Measurements from ENCODE around the gene PUM2. TPM values are rescaled to one million over a fixed set of nuclear protein-coding genes. Genes with fewer than 3 reads are reported as not detected.
"Not testable (repeated sequence)": the region's sequence is repeated elsewhere in the genome, so short reads cannot be mapped to it uniquely, and the experiment has no call there.

PUM2 gene
- total and polyA plus RNA-seq, 9 donors: 40.5 to 69.6 (median 55.2) TPM

DNA sequence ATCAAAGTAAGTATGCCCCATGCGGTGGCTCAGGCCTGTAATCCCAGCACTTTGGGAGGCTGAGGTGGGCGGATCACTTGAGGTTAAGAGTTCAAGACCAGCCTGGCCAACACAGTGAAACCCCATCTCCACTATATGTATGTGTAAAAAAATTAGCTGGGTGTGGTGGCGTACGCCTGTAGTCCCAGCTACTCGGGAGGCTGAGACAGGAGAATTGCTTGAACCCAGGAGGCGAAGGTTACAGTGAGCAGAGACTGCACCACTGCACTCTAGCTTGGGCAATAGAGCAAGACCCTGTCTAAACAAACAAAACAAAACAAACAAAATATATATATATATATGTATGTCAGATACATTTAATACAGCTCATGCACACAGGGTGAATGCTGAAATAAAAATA, 82.3 kb downstream of the PUM2 start:
- WGBS (ENCODE audit: insufficient coverage): no CpG with 5 or more reads among the region's 6 CpGs
- H3K4me3 ChIP-seq (ENCODE audit: low read length); H3K27ac ChIP-seq (ENCODE audit: low read length); H3K9me3 ChIP-seq (replicated peaks; ENCODE audit: control insufficient read depth, low read depth, low read length); H3K27me3 ChIP-seq (ENCODE audit: control insufficient read depth, insufficient read depth, low read length); DNase-seq; H3K4me1 ChIP-seq (ENCODE audit: control insufficient read depth, insufficient read depth, low read length): not testable (repeated sequence)
- H3K36me3 ChIP-seq (ENCODE audit: control insufficient read depth, insufficient read depth, low read length): peaks cover 12% of the 10 kb centered on the region

GRCh38 chr2:20267529-20267928, 83.1 kb downstream of the PUM2 start:
- WGBS (ENCODE audit: insufficient coverage): 60% methylated on average over 1 of the region's 2 CpGs
- H3K4me1 ChIP-seq (ENCODE audit: control insufficient read depth, insufficient read depth, low read length): no peaks in the 10 kb centered on the region
- peaks cover 12% of the 10 kb centered on the region for H3K36me3 ChIP-seq (ENCODE audit: control insufficient read depth, insufficient read depth, low read length)
- no peak for DNase-seq
- no peak overlapping the region for H3K27ac ChIP-seq (ENCODE audit: low read length)
- H3K4me3 ChIP-seq (ENCODE audit: low read length): no peak overlapping the region
- no peaks in the 10 kb centered on the region for H3K27me3 ChIP-seq (ENCODE audit: control insufficient read depth, insufficient read depth, low read length)
- H3K9me3 ChIP-seq (replicated peaks; ENCODE audit: control insufficient read depth, low read depth, low read length): no peaks in the 10 kb centered on the region

GRCh38 chr2:20264629-20265028, 86.0 kb downstream of the PUM2 start:
- no peak for DNase-seq
- WGBS (ENCODE audit: insufficient coverage): no CpG with 5 or more reads among the region's 2 CpGs

DNA sequence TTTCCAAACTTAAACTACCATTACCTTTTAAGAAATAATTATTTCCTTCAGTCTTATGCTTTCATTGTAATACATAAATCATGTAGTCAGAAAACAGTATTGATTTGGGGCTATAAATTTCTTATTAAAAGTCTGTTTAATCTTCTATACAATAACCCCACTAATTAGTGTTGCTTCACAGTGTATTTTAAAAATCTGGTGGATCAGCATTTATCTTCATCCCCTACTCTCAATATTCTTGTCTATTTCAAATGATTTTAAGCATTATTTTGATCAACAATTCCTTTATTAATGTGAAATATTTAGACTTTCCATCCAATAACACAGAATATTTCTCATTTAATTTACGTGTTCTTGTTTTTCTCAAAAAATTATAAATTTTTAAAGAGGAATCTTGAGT, 93.2 kb downstream of the PUM2 start:
- no peaks in the 10 kb centered on the region for H3K27me3 ChIP-seq (ENCODE audit: control insufficient read depth, insufficient read depth, low read length)
- peaks cover 34% of the 10 kb centered on the region for H3K36me3 ChIP-seq (ENCODE audit: control insufficient read depth, insufficient read depth, low read length)
- no peak overlapping the region for H3K4me3 ChIP-seq (ENCODE audit: low read length)
- no CpG with 5 or more reads among the region's 1 CpG for WGBS (ENCODE audit: insufficient coverage)
- no peak overlapping the region for H3K27ac ChIP-seq (ENCODE audit: low read length)
- no peaks in the 10 kb centered on the region for H3K4me1 ChIP-seq (ENCODE audit: control insufficient read depth, insufficient read depth, low read length)
- no peaks in the 10 kb centered on the region for H3K9me3 ChIP-seq (replicated peaks; ENCODE audit: control insufficient read depth, low read depth, low read length)
- no peak for DNase-seq

More at GRCh38 chr2:20264629-20265028, 86.0 kb downstream of the PUM2 start:
- H3K27ac ChIP-seq (ENCODE audit: low read length): no peak overlapping the region
- H3K4me3 ChIP-seq (ENCODE audit: low read length): no peak overlapping the region
- no peaks in the 10 kb centered on the region for H3K9me3 ChIP-seq (replicated peaks; ENCODE audit: control insufficient read depth, low read depth, low read length)
- peaks cover 15% of the 10 kb centered on the region for H3K36me3 ChIP-seq (ENCODE audit: control insufficient read depth, insufficient read depth, low read length)
- no peaks in the 10 kb centered on the region for H3K27me3 ChIP-seq (ENCODE audit: control insufficient read depth, insufficient read depth, low read length)
- no peaks in the 10 kb centered on the region for H3K4me1 ChIP-seq (ENCODE audit: control insufficient read depth, insufficient read depth, low read length)

DNA sequence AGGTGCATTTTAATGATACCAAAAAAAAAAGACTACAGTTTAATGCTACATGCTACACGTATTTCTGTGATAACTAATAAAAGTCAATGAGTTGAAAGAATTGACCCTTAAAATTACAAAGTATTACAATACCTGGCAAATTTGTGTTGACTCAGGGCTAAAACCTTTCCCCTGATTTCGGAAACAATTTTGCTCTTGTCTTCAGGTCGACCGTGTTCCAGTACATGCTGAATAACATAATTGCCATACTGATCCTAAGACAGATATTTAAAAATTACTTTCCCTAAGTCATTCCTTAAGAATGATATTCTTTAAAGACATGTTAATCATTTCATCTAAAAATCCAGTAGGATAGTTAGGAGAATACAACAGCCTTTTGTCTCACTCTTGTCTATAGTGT, 95.9 kb downstream of the PUM2 start:
- H3K4me3 ChIP-seq (ENCODE audit: low read length): no peak overlapping the region
- no peaks in the 10 kb centered on the region for H3K27me3 ChIP-seq (ENCODE audit: control insufficient read depth, insufficient read depth, low read length)
- no peaks in the 10 kb centered on the region for H3K9me3 ChIP-seq (replicated peaks; ENCODE audit: control insufficient read depth, low read depth, low read length)
- no peak for DNase-seq
- H3K27ac ChIP-seq (ENCODE audit: low read length): no peak overlapping the region
- peaks cover 36% of the 10 kb centered on the region for H3K36me3 ChIP-seq (ENCODE audit: control insufficient read depth, insufficient read depth, low read length)
- no CpG with 5 or more reads among the region's 4 CpGs for WGBS (ENCODE audit: insufficient coverage)
- no peaks in the 10 kb centered on the region for H3K4me1 ChIP-seq (ENCODE audit: control insufficient read depth, insufficient read depth, low read length)

- Histone ChIP-seq H3K27ac (ENCODE audit: low read length) (no peak overlapping the region), H3K9me3 (replicated peaks; ENCODE audit: control insufficient read depth, low read depth, low read length) (no peaks in the 10 kb centered on the region), H3K4me1 (ENCODE audit: control insufficient read depth, insufficient read depth, low read length) (no peaks in the 10 kb centered on the region), H3K27me3 (ENCODE audit: control insufficient read depth, insufficient read depth, low read length) (no peaks in the 10 kb centered on the region), H3K4me3 (ENCODE audit: low read length) (no peak overlapping the region), H3K36me3 (ENCODE audit: control insufficient read depth, insufficient read depth, low read length) (peaks cover 44% of the 10 kb centered on the region)
- DNase-seq: no peak
These were observed 100.2 kb downstream of the PUM2 start for GRCh38 chr2:20250436-20250835.

DNA sequence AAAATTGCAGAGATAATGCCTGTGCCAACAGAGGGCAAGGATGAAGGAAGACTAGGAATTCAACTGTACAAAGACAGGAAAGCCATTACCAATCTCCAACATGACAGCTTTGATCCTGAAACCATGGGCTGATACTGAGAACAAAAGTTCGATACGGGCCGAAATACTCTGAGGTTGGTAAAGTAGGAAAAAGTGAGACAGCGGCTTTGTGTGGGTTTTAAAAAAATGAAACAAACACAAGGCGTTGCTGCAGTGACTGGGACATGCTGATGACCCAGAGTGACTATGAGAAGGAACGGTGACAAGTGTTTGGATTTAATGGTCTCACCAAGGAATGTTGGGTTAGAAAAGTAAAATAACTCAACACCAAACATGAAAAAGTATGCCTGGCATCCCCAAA, 101.5 kb downstream of the PUM2 start:
- H3K4me1 ChIP-seq (ENCODE audit: control insufficient read depth, insufficient read depth, low read length): no peaks in the 10 kb centered on the region
- DNase-seq: no peak
- no peaks in the 10 kb centered on the region for H3K9me3 ChIP-seq (replicated peaks; ENCODE audit: control insufficient read depth, low read depth, low read length)
- no peak overlapping the region for H3K4me3 ChIP-seq (ENCODE audit: low read length)
- H3K27ac ChIP-seq (ENCODE audit: low read length): no peak overlapping the region
- peaks cover 38% of the 10 kb centered on the region for H3K36me3 ChIP-seq (ENCODE audit: control insufficient read depth, insufficient read depth, low read length)
- H3K27me3 ChIP-seq (ENCODE audit: control insufficient read depth, insufficient read depth, low read length): no peaks in the 10 kb centered on the region
- 88% methylated on average over 5 of the region's 6 CpGs for WGBS (ENCODE audit: insufficient coverage)

DNA sequence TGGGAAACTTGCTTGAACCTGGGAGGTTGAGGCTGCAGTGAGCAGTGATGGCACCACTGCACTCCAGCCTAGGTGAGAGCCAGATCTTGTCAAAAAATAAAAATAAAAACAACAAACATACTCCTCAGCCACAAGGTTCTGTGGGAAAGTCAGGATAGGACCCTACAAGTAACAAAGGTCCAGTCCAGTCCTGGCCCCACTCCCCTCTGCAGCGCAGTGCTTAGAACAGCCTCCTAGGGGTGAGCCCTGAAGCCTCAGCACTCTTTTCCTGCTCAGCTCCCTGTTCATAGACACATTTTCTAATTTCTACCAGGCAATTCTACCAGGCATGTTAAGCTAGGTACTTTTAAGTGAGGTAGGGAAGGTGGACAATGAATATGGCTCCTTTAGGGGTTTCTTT, 103.6 kb downstream of the PUM2 start:
- DNase-seq: no peak
- H3K4me3 ChIP-seq (ENCODE audit: low read length): no peak overlapping the region
- WGBS (ENCODE audit: insufficient coverage): no CpG with 5 or more reads among the region's 1 CpG
- H3K4me1 ChIP-seq (ENCODE audit: control insufficient read depth, insufficient read depth, low read length): no peaks in the 10 kb centered on the region
- H3K9me3 ChIP-seq (replicated peaks; ENCODE audit: control insufficient read depth, low read depth, low read length): no peaks in the 10 kb centered on the region
- H3K27me3 ChIP-seq (ENCODE audit: control insufficient read depth, insufficient read depth, low read length): peaks cover under 1% of the 10 kb centered on the region
- peaks cover 22% of the 10 kb centered on the region for H3K36me3 ChIP-seq (ENCODE audit: control insufficient read depth, insufficient read depth, low read length)
- no peak overlapping the region for H3K27ac ChIP-seq (ENCODE audit: low read length)

DNA sequence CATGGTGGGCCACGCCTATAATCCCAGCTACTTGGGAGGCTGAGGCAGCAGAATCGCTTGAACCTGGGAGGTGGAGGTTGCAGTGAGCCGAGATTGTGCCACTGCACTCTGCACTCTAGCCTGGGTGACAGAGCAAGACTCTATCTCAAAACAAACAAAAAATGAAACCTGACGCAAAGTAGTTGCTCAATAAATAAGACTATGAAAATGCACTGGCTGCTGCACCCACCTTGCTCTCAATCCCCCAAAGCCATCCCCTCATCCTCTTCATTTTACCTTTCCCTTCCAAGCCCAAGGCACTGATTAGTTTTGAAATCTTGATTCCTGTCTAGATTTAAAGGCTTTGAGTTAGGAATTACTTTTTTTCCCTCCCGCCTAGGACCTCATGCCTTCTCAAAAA, 107.0 kb downstream of the PUM2 start:
- H3K27ac ChIP-seq (ENCODE audit: low read length); H3K4me1 ChIP-seq (ENCODE audit: control insufficient read depth, insufficient read depth, low read length); H3K27me3 ChIP-seq (ENCODE audit: control insufficient read depth, insufficient read depth, low read length); H3K4me3 ChIP-seq (ENCODE audit: low read length); H3K9me3 ChIP-seq (replicated peaks; ENCODE audit: control insufficient read depth, low read depth, low read length); DNase-seq: not testable (repeated sequence)
- H3K36me3 ChIP-seq (ENCODE audit: control insufficient read depth, insufficient read depth, low read length): peaks cover 11% of the 10 kb centered on the region
- WGBS (ENCODE audit: insufficient coverage): 100% methylated on average over 1 of the region's 5 CpGs

DNA sequence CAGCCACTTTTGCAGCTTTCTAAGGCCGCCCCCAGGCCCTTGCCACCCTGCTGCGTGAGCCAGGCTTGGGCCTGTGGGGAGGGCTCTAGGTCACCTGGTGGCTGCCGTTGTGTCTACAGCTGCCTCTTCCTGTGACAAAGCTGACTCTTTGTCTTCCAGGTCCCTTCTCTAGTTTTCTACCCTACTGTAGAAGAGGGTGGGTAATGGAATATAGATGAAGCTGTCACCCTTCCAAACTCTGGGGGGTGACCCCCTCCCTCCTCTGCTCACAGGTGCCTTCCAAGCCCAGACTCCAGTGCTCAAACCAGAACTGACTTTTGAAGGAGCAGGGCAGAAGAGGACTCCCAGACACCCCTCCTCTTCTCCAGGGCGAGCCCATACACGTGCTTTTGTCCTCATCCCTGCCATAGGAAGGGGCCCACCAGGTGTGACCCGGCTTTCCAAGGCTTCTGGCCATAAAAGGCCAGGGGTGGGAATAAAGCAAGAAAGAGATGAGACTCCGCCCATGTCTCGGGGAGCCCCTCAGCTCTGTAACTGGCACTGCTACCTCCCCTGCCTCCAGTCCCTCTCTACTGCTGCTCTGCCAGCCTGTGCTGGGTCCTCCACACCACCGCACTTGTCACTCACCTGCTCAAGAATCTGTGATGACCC, 107.8 kb downstream of the PUM2 start:
- Histone ChIP-seq H3K36me3 (ENCODE audit: control insufficient read depth, insufficient read depth, low read length) (peaks cover 9% of the 10 kb centered on the region), H3K27ac (ENCODE audit: low read length) (no peak overlapping the region), H3K27me3 (ENCODE audit: control insufficient read depth, insufficient read depth, low read length) (peaks cover 2% of the 10 kb centered on the region), H3K4me3 (ENCODE audit: low read length) (no peak overlapping the region), H3K9me3 (replicated peaks; ENCODE audit: control insufficient read depth, low read depth, low read length) (no peaks in the 10 kb centered on the region), H3K4me1 (ENCODE audit: control insufficient read depth, insufficient read depth, low read length) (no peaks in the 10 kb centered on the region)
- no peak for DNase-seq
- WGBS (ENCODE audit: insufficient coverage): 100% methylated on average over 1 of the region's 9 CpGs
